T-helper 17 cell (primary cell): Measurements from ENCODE around the gene TMEM198. TPM values are rescaled to one million over a fixed set of nuclear protein-coding genes. Genes with fewer than 3 reads are reported as not detected.

Experiments used
- ATAC-seq: fragments of 150-1000 bp; cut with Tn5 transposase; 2 replicates; pipeline ENCODE4 v1.10.0; 2021; ENCODE audit warnings: mild to moderate bottlenecking, moderate library complexity
- DNase-seq, 3 donors: peaks; one replicate each; pipeline versions ENCODE4 v3.0.0 to v3.0.0-alpha.2; 2020 to 2021
- H3K9me3 ChIP-seq: one replicate; pipeline ENCODE4 v1.7.0; 2013; ENCODE audit warnings: low read length, mild to moderate bottlenecking; ENCODE audit not compliant: control insufficient read depth, poor library complexity, severe bottlenecking
- H3K27ac Mint-ChIP-seq: one replicate; pipeline ENCODE4 v1.8.0; 2022; ENCODE audit warnings: mild to moderate bottlenecking, moderate library complexity, mixed read lengths
- H3K27me3 Mint-ChIP-seq: one replicate; pipeline ENCODE4 v1.8.0; 2022; ENCODE audit warnings: mixed read lengths
- H3K36me3 Mint-ChIP-seq: one replicate; pipeline ENCODE4 v1.8.0; 2022; ENCODE audit warnings: low read depth, mixed read lengths
- H3K4me1 Mint-ChIP-seq: one replicate; pipeline ENCODE4 v1.8.0; 2022; ENCODE audit warnings: mild to moderate bottlenecking, mixed read lengths
- H3K4me3 Mint-ChIP-seq: one replicate; pipeline ENCODE4 v1.8.0; 2022; ENCODE audit warnings: mild to moderate bottlenecking, moderate library complexity, mixed read lengths
- total RNA-seq, 4 donors: library from RNA in 2 of 4; stranded (reverse) in 2 of 4; gene quantifications; one replicate each; pipeline ENCODE4 v1.2.3 and lab custom pipeline; 2022 to 2026

TMEM198 gene
- total RNA-seq, 2 donors from 2014 or later: 0.42 to 0.77 TPM

DNA sequence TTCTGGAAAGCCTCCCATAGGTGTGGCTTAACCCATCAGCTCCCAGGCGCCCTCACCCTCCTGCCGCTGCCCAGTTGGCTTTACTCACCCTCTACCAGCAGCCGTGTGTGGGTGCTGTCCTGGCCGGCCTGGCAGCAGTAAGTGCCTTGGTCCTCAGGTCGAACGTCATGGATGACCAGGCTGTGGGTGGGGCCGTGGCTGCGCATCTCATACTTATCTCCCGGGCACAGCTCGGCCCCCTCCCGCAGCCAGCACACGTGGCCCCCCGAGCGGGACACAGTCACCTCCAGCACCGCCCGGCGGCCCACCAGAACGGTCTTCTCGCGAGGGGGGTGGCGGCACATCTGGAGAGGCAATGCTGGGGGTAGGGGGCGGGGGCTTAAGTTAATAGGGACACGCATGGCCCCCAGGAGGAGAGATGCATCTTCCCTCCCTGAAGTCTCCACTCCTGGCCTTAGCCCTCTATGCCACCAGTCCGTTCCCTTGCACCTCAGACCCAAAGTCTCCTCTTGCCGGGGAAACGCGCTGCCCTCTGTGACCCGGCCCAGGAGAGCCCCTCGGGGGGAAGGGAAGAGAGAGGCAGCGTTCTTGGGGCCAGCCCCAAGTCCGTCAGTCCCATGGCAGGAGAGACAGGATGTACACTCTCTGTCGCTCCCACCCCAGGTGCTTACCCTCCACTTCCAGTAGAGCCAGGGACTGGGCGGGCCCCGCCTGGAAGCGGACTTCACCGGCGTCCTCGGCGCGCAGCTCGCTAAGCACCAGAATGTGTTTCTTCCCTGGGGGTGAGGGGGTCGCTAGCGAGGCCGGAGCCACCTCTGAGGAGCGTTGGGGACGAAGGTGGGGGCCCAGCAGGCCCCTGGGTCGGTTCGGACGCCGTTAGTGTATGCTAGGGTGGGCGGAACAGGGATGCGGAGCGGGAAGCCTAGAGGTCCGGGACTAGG is 7.9 kb downstream of the TMEM198 start:
- no peaks in the 10 kb centered on the region for H3K9me3 ChIP-seq
- Mint-ChIP-seq H3K27me3 (peaks cover 55% of the 10 kb centered on the region), H3K4me3 (peak overlapping the region; percentile 90), H3K4me1 (peaks cover 9% of the 10 kb centered on the region), H3K27ac (no peak overlapping the region), H3K36me3 (no peaks in the 10 kb centered on the region)
- ATAC-seq (peak; percentile 10), DNase-seq (no peak)

DNA sequence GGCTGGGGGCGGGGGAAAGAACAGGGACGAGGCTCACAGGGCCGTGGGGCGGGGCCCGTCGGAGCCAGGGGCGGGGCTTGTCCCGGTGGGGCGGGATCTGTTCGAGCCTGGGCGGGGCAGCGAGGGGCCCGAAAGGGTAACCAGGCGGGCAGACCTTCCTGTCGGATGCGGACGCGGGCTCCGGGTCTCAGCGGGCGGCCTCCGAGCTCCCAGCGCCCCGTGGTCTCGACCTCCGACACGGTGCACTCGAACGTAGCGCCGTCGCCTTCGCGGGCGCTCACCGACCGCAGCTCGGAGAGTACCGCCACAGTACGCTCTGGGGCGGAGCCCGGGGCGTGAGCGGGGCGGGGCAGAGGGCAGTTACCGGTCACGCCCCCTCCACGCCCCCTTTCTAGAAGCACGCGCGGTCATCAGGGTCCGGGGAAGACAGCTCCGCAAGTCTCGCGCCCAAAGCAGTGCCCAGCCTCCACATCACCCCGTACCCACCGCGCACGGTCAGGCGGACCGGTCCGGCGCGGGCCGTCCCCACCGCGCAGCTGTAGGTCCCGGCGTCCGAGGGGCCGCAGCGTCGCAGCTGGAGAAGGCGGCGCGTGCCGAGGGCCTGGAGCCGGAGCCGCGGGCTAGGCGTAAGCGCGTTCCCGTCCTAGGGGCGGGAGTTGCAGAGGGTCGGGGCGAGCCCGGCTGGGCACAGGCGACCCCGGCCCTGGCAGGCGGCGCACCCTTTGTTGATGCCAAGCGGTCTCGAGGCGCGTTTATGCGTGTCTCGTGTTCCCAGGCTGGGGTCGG is 8.7 kb downstream of the TMEM198 start:
- peak; percentile 68 to 77 (median 71) for DNase-seq
- Mint-ChIP-seq H3K27ac (no peak overlapping the region), H3K4me3 (peak overlapping the region; percentile 90), H3K36me3 (no peaks in the 10 kb centered on the region), H3K27me3 (peaks cover 57% of the 10 kb centered on the region), H3K4me1 (peaks cover 9% of the 10 kb centered on the region)
- no peaks in the 10 kb centered on the region for H3K9me3 ChIP-seq
- ATAC-seq: peak; percentile 97

GRCh38 chr2:219553168-219553417 is 9.3 kb downstream of the TMEM198 start:
- H3K9me3 ChIP-seq: no peaks in the 10 kb centered on the region
- peaks cover 9% of the 10 kb centered on the region for H3K4me1 Mint-ChIP-seq
- peak overlapping the region; percentile 12 for H3K4me3 Mint-ChIP-seq
- H3K27ac Mint-ChIP-seq: no peak overlapping the region
- no peak for ATAC-seq
- H3K27me3 Mint-ChIP-seq: peaks cover 56% of the 10 kb centered on the region
- no peak for DNase-seq
- H3K36me3 Mint-ChIP-seq: no peaks in the 10 kb centered on the region

- H3K36me3 Mint-ChIP-seq: no peaks in the 10 kb centered on the region
- H3K27me3 Mint-ChIP-seq: peaks cover 56% of the 10 kb centered on the region
- peak overlapping the region; percentile 3 for H3K27ac Mint-ChIP-seq
- DNase-seq (no peak), ATAC-seq (no peak)
- peaks cover 6% of the 10 kb centered on the region for H3K4me1 Mint-ChIP-seq
- H3K4me3 Mint-ChIP-seq: peak overlapping the region; percentile 12
- H3K9me3 ChIP-seq: no peaks in the 10 kb centered on the region
Observed at GRCh38 chr2:219553463-219553963, 9.7 kb downstream of the TMEM198 start.

GRCh38 chr2:219554350-219554749 is 10.5 kb downstream of the TMEM198 start:
- no peaks in the 10 kb centered on the region for H3K9me3 ChIP-seq
- Mint-ChIP-seq H3K27me3 (peaks cover 49% of the 10 kb centered on the region), H3K27ac (no peak overlapping the region), H3K36me3 (no peaks in the 10 kb centered on the region), H3K4me1 (peaks cover 6% of the 10 kb centered on the region), H3K4me3 (no peak overlapping the region)
- no peak for DNase-seq
- no peak for ATAC-seq

- DNase-seq (no peak), ATAC-seq (no peak)
- Mint-ChIP-seq H3K4me1 (peaks cover 4% of the 10 kb centered on the region), H3K36me3 (no peaks in the 10 kb centered on the region), H3K27ac (no peak overlapping the region), H3K4me3 (no peak overlapping the region), H3K27me3 (peaks cover 40% of the 10 kb centered on the region)
- no peaks in the 10 kb centered on the region for H3K9me3 ChIP-seq
Observed at GRCh38 chr2:219555956-219556355, 12.1 kb downstream of the TMEM198 start.

DNA sequence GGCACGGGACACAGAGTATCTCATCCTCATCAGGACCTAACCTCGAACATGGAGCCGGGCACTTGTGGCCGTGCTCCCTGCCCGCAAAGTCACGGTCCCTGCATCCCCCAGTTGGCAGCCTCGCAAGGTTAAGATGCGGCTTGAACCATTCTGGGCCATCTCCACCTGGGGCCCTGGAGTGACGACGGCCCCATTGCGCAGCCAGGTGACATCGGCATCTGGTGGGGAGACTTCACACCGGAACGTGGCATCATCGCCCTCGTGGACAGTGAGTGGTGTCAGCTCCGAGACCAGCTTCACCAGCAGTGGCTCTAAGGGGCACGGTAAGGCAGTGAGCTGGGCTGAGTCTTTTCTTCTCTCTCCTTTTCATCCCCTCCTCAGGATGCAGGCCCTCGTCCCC is 12.6 kb downstream of the TMEM198 start:
- no peaks in the 10 kb centered on the region for H3K36me3 Mint-ChIP-seq
- H3K27me3 Mint-ChIP-seq: peaks cover 37% of the 10 kb centered on the region
- H3K27ac Mint-ChIP-seq: no peak overlapping the region
- H3K4me3 Mint-ChIP-seq: no peak overlapping the region
- no peaks in the 10 kb centered on the region for H3K9me3 ChIP-seq
- H3K4me1 Mint-ChIP-seq: peaks cover 4% of the 10 kb centered on the region
- DNase-seq (no peak), ATAC-seq (no peak)

- H3K4me1 Mint-ChIP-seq: no peaks in the 10 kb centered on the region
- no peaks in the 10 kb centered on the region for H3K36me3 Mint-ChIP-seq
- peaks cover 38% of the 10 kb centered on the region for H3K27me3 Mint-ChIP-seq
- no peak overlapping the region for H3K4me3 Mint-ChIP-seq
- no peak for ATAC-seq
- H3K9me3 ChIP-seq: no peaks in the 10 kb centered on the region
- no peak overlapping the region for H3K27ac Mint-ChIP-seq
- DNase-seq: no peak
Observed at GRCh38 chr2:219557320-219557719, 13.5 kb downstream of the TMEM198 start.

DNA sequence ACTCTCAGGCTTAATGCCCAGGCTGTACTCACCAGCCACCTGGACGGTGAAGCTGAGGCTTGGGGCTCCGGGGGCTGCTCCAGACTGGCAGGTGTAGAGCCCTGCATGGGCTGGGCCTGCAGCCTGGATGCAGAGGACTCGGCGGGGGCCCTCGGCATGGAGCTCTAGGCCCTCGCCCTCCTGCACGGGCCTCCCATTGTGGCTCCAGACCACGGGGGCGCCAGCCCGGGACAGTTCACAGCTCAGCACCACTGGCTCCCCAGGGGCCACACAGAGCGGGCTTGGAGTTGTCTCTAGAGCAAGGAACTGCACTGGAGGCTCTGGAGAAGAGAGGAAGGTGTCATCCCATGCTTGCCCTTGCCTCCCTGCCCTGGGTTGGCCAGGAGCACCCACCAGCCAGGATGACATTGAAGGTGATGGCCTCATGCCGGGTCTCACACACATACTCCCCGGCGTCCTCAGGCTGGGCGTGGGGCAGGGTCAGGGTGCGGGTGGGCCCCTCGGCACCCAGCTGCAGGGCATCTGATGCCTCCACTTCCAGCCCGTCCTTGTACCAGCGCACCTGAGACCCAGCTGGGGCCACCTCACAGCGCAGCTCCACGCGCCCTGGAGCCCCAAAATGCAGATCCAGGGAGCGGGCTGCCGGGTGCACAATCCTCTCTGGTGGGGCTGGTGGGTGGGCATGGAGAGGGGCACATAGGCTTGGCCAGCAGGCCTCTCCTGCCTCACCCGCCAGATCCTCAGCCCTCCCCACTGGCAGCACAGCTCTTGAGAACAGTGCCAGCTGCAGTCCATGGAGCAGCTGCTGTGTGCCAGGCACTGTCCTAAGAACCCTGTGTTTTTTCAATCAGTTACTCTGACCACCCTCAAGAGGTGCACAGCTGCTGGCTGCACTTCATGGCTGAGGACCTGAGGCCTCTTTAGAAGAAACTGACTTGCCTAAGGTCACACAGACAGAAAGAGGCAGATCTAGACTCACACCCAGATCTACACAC is 14.3 kb downstream of the TMEM198 start:
- no peak overlapping the region for H3K27ac Mint-ChIP-seq
- no peak for DNase-seq
- ATAC-seq: no peak
- peaks cover 46% of the 10 kb centered on the region for H3K27me3 Mint-ChIP-seq
- no peak overlapping the region for H3K4me3 Mint-ChIP-seq
- no peaks in the 10 kb centered on the region for H3K4me1 Mint-ChIP-seq
- no peaks in the 10 kb centered on the region for H3K9me3 ChIP-seq
- H3K36me3 Mint-ChIP-seq: no peaks in the 10 kb centered on the region

- no peak for DNase-seq
- Mint-ChIP-seq H3K27ac (no peak overlapping the region), H3K4me3 (no peak overlapping the region), H3K36me3 (no peaks in the 10 kb centered on the region), H3K4me1 (no peaks in the 10 kb centered on the region), H3K27me3 (peaks cover 46% of the 10 kb centered on the region)
- no peak for ATAC-seq
- H3K9me3 ChIP-seq: no peaks in the 10 kb centered on the region
Observed at GRCh38 chr2:219559156-219559915, 15.5 kb downstream of the TMEM198 start.

DNA sequence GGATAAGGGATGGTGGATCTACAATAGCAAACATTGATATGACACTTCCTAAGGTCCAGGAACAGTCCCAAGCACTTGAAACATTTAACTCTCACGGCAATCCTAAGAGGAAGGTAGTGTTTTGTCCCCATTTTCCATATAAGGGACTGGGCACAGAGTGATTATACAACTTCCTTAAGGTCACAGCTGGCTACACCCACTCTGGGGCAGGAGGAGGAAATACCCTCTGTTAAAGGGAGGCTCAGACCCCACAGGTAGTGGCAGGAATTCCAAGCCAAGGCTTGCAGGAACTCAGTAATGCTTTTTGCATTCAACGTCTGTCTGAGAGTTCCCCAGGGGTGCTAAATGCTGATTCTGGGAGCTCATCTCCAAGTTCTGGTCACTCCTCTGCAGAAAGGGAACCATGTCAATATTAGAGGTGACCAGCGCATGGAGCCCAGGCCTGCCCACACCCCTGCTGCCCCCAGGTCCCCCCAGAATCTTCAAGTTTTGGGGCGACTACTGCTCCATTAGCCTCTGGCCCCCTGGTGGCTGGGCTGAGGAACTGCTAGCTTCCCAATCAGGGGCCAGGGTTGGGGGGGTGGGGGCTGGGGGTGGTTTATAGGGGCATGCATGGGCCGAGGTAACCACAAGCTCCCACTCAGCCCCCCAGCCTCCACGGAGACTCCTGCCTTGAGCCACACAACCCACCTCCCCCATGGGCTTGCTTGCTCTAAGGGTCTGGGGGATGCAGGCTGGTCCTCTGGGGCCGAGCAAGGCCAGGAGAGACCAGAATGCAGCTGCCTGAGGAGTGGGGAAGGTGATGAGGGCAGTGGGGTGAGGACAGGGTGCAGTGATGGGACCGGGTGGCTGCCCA is 16.4 kb downstream of the TMEM198 start:
- DNase-seq: no peak
- Mint-ChIP-seq H3K27me3 (peaks cover 42% of the 10 kb centered on the region), H3K4me3 (no peak overlapping the region)

DNA sequence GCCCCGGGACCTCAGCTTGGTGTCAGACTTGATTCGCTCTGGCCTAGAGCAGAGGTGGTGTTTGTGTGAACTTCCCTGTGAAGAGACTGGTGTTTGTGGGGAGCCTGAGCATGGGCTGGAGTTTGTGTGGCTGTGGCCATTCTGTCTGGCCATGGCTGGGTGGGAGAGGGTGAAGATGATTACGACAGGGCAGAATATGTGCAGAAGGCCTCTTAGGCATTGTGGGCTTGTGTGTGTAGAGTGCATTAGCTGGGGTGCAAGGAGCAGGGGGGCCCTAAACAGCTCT is 17.0 kb downstream of the TMEM198 start:
- DNase-seq (no peak), ATAC-seq (no peak)
- no peaks in the 10 kb centered on the region for H3K9me3 ChIP-seq
- H3K27me3 Mint-ChIP-seq: peaks cover 43% of the 10 kb centered on the region
- H3K27ac Mint-ChIP-seq: no peak overlapping the region
- H3K36me3 Mint-ChIP-seq: no peaks in the 10 kb centered on the region
- H3K4me1 Mint-ChIP-seq: no peaks in the 10 kb centered on the region
- H3K4me3 Mint-ChIP-seq: no peak overlapping the region

More for the DNA sequence above, 16.4 kb downstream of the TMEM198 start:
- H3K4me1 Mint-ChIP-seq: no peaks in the 10 kb centered on the region
- ATAC-seq: peak; percentile 71
- H3K9me3 ChIP-seq: no peaks in the 10 kb centered on the region
- no peaks in the 10 kb centered on the region for H3K36me3 Mint-ChIP-seq
- no peak overlapping the region for H3K27ac Mint-ChIP-seq
